Activated CD4-positive, alpha-beta T cell treated with anti-CD3 and anti-CD28 coated beads, Interleukin-2, amount 10 ng/mL, durations not matched to agents 7 days and 5 days (primary cell): ENCODE results near the gene ARPC3. TPM values are rescaled to one million over a fixed set of nuclear protein-coding genes. Genes with fewer than 3 reads are reported as not detected.
"Not testable (repeated sequence)": the region's sequence is repeated elsewhere in the genome, so short reads cannot be mapped to it uniquely, and the experiment has no call there.

Source experiments
- CTCF ChIA-PET: fragments of 350-600 bp; sonication (Branson Sonifier 250); formaldehyde crosslinking; loops from one replicate; lab custom pipeline; 2021; ENCODE audit warnings: antibody characterized with exemption; lab: Charles Lee
- POLR2A ChIA-PET: fragments of 350-600 bp; sonication (Branson Sonifier 250); formaldehyde crosslinking; loops from one replicate; lab custom pipeline; 2021; ENCODE audit warnings: antibody characterized with exemption; lab: Charles Lee
- DNase-seq: peaks from one replicate; pipeline ENCODE4 v3.0.0-alpha.2; 2020
- H3K27ac Mint-ChIP-seq: one replicate; pipeline ENCODE4 v1.8.0; 2021; ENCODE audit warnings: mild to moderate bottlenecking, moderate library complexity, mixed read lengths
- H3K27me3 Mint-ChIP-seq: one replicate; pipeline ENCODE4 v1.8.0; 2021; ENCODE audit warnings: mixed read lengths
- H3K36me3 Mint-ChIP-seq: one replicate; pipeline ENCODE4 v1.8.0; 2021; ENCODE audit warnings: low read depth, mixed read lengths
- H3K4me1 Mint-ChIP-seq: one replicate; pipeline ENCODE4 v1.8.0; 2021; ENCODE audit warnings: mixed read lengths
- H3K4me3 Mint-ChIP-seq: one replicate; pipeline ENCODE4 v1.8.0; 2021; ENCODE audit warnings: mild to moderate bottlenecking, moderate library complexity, mixed read lengths
- H3K9me3 Mint-ChIP-seq: one replicate; pipeline ENCODE4 v1.8.0; 2021; ENCODE audit warnings: mixed read lengths
- total RNA-seq, 2 experiments: library from RNA; stranded (reverse); gene quantifications; one replicate each; pipeline ENCODE4 v1.2.3, GENCODE V29; 2021

The ARPC3 gene
- total RNA-seq, 2 experiments from 2014 or later, result 390 to 425 TPM

- Mint-ChIP-seq H3K36me3 (peaks cover 33% of the 10 kb centered on the region), H3K27ac (no peak overlapping the region), H3K27me3 (no peaks in the 10 kb centered on the region), H3K9me3 (no peaks in the 10 kb centered on the region), H3K4me1 (peaks cover 27% of the 10 kb centered on the region), H3K4me3 (no peak overlapping the region)
- ChIA-PET CTCF (interaction anchor here (0.7 to 2.7 kb wide), 6 partner anchors 10 to 148 kb away, joined by 3 to 10 read pairs (median 5); partner anchors contain the start of genes FAM216A, GPN3 and RAD9B), POLR2A (no interaction called here)
- DNase-seq, result no peak
These were observed 3.6 kb upstream of the ARPC3 start for GRCh38 chr12:110453569-110454296.

GRCh38 chr12:110451263-110451662 is 1.1 kb upstream of the ARPC3 start:
- no peak for DNase-seq
- Mint-ChIP-seq H3K9me3 (no peaks in the 10 kb centered on the region), H3K27me3 (no peaks in the 10 kb centered on the region), H3K4me3 (peak overlapping the region; percentile 62), H3K4me1 (peaks cover 44% of the 10 kb centered on the region), H3K27ac (peak overlapping the region; percentile 100), H3K36me3 (peaks cover 39% of the 10 kb centered on the region)
- POLR2A ChIA-PET, result no interaction called here
- CTCF ChIA-PET, result interaction anchor here (0.6 to 5.0 kb wide), 12 partner anchors 10 to 228 kb away, joined by 3 to 69 read pairs (median 9); partner anchors contain the start of genes FAM216A and GPN3

- Mint-ChIP-seq H3K27ac (peak overlapping the region; percentile 2), H3K4me1 (peaks cover 36% of the 10 kb centered on the region), H3K4me3 (no peak overlapping the region), H3K9me3 (no peaks in the 10 kb centered on the region), H3K27me3 (no peaks in the 10 kb centered on the region), H3K36me3 (peaks cover 49% of the 10 kb centered on the region)
- ChIA-PET CTCF (interaction anchor here (1.4 to 3.5 kb wide), 2 partner anchors 13 kb away, joined by 5 to 11 read pairs; no protein-coding TSS in a partner anchor), POLR2A (no interaction called here)
- DNase-seq, result no peak
These were observed 5.7 kb downstream of the ARPC3 start for GRCh38 chr12:110444455-110444854.

GRCh38 chr12:110436231-110436630 is 13.9 kb downstream of the ARPC3 start:
- no peak overlapping the region for H3K4me3 Mint-ChIP-seq
- no peaks in the 10 kb centered on the region for H3K27me3 Mint-ChIP-seq
- peaks cover 10% of the 10 kb centered on the region for H3K4me1 Mint-ChIP-seq
- H3K27ac Mint-ChIP-seq, result no peak overlapping the region
- no peaks in the 10 kb centered on the region for H3K9me3 Mint-ChIP-seq
- DNase-seq, result no peak
- H3K36me3 Mint-ChIP-seq, result peaks cover 43% of the 10 kb centered on the region
- CTCF ChIA-PET, result no interaction called here
- POLR2A ChIA-PET, result no interaction called here

GRCh38 chr12:110431957-110432587 is 18.1 kb downstream of the ARPC3 start:
- Mint-ChIP-seq H3K36me3 (peaks cover 21% of the 10 kb centered on the region), H3K27me3 (no peaks in the 10 kb centered on the region), H3K4me1 (peaks cover 12% of the 10 kb centered on the region), H3K27ac (peak overlapping the region; percentile 22), H3K4me3 (no peak overlapping the region), H3K9me3 (no peaks in the 10 kb centered on the region)
- CTCF ChIA-PET, result interaction anchor here (0.6 to 2.1 kb wide), 47 partner anchors 9 to 1302 kb away, joined by 3 to 43 read pairs (median 4); partner anchors contain the start of genes ARPC3, ATP2A2, FAM216A and GPN3
- DNase-seq, result no peak
- POLR2A ChIA-PET, result interaction anchor here (0.6 to 1.2 kb wide), 3 partner anchors 17 to 145 kb away, joined by 5 to 7 read pairs (median 6); no protein-coding TSS in a partner anchor

- H3K4me3 Mint-ChIP-seq, POLR2A ChIA-PET, H3K27me3 Mint-ChIP-seq, DNase-seq, CTCF ChIA-PET, H3K36me3 Mint-ChIP-seq, H3K9me3 Mint-ChIP-seq, H3K27ac Mint-ChIP-seq: not testable (repeated sequence)
- peaks cover 12% of the 10 kb centered on the region for H3K4me1 Mint-ChIP-seq
These were observed 20.5 kb downstream of the ARPC3 start for GRCh38 chr12:110429676-110430075.

- no peak overlapping the region for H3K27ac Mint-ChIP-seq
- H3K27me3 Mint-ChIP-seq, result peaks cover 18% of the 10 kb centered on the region
- H3K4me3 Mint-ChIP-seq, result no peak overlapping the region
- no peaks in the 10 kb centered on the region for H3K9me3 Mint-ChIP-seq
- H3K4me1 Mint-ChIP-seq, result peaks cover 4% of the 10 kb centered on the region
- no peaks in the 10 kb centered on the region for H3K36me3 Mint-ChIP-seq
- DNase-seq, result no peak
- ChIA-PET CTCF (interaction anchor here (0.7 kb wide), 1 partner anchor 464 kb away, joined by 3 read pairs; no protein-coding TSS in a partner anchor), POLR2A (no interaction called here)
These were observed 23.7 kb downstream of the ARPC3 start for GRCh38 chr12:110426406-110426805.

GRCh38 chr12:110424237-110424636 is 25.9 kb downstream of the ARPC3 start:
- ChIA-PET POLR2A (no interaction called here), CTCF (interaction anchor here (1.0 kb wide), 1 partner anchor 9 kb away, joined by 5 read pairs; no protein-coding TSS in a partner anchor)
- no peak for DNase-seq
- no peaks in the 10 kb centered on the region for H3K4me1 Mint-ChIP-seq
- no peak overlapping the region for H3K27ac Mint-ChIP-seq
- H3K27me3 Mint-ChIP-seq, result peaks cover 25% of the 10 kb centered on the region
- no peaks in the 10 kb centered on the region for H3K9me3 Mint-ChIP-seq
- H3K36me3 Mint-ChIP-seq, result no peaks in the 10 kb centered on the region
- no peak overlapping the region for H3K4me3 Mint-ChIP-seq

GRCh38 chr12:110421701-110422100 is 28.4 kb downstream of the ARPC3 start:
- H3K27ac Mint-ChIP-seq, result no peak overlapping the region
- H3K27me3 Mint-ChIP-seq, result peaks cover 28% of the 10 kb centered on the region
- H3K9me3 Mint-ChIP-seq, result no peaks in the 10 kb centered on the region
- no peak for DNase-seq
- H3K36me3 Mint-ChIP-seq, result no peaks in the 10 kb centered on the region
- ChIA-PET CTCF (interaction anchor here (1.2 to 1.5 kb wide), 3 partner anchors 9 to 320 kb away, joined by 3 to 6 read pairs (median 3); no protein-coding TSS in a partner anchor), POLR2A (interaction anchor here (0.6 kb wide), 1 partner anchor 92 kb away, joined by 3 read pairs; no protein-coding TSS in a partner anchor)
- no peak overlapping the region for H3K4me3 Mint-ChIP-seq
- H3K4me1 Mint-ChIP-seq, result no peaks in the 10 kb centered on the region

- H3K4me1 Mint-ChIP-seq, result no peaks in the 10 kb centered on the region
- CTCF ChIA-PET, result interaction anchor here (0.6 to 1.5 kb wide), 5 partner anchors 10 to 319 kb away, joined by 3 to 6 read pairs (median 3); no protein-coding TSS in a partner anchor
- H3K9me3 Mint-ChIP-seq, result no peaks in the 10 kb centered on the region
- H3K27me3 Mint-ChIP-seq, result peaks cover 28% of the 10 kb centered on the region
- no peak overlapping the region for H3K27ac Mint-ChIP-seq
- H3K36me3 Mint-ChIP-seq, result no peaks in the 10 kb centered on the region
- no peak overlapping the region for H3K4me3 Mint-ChIP-seq
- DNase-seq, result no peak
- POLR2A ChIA-PET, result interaction anchor here (0.6 kb wide), 1 partner anchor 91 kb away, joined by 3 read pairs; no protein-coding TSS in a partner anchor
These were observed 28.9 kb downstream of the ARPC3 start for GRCh38 chr12:110421159-110421661.

- POLR2A ChIA-PET, H3K4me1 Mint-ChIP-seq, DNase-seq, H3K27ac Mint-ChIP-seq, H3K4me3 Mint-ChIP-seq, H3K9me3 Mint-ChIP-seq, H3K36me3 Mint-ChIP-seq: not testable (repeated sequence)
- H3K27me3 Mint-ChIP-seq, result peaks cover 28% of the 10 kb centered on the region
- CTCF ChIA-PET, result interaction anchor here (0.6 to 1.5 kb wide), 5 partner anchors 11 to 318 kb away, joined by 3 to 6 read pairs (median 3); no protein-coding TSS in a partner anchor
These were observed 29.5 kb downstream of the ARPC3 start for GRCh38 chr12:110420644-110421043.

- H3K4me1 Mint-ChIP-seq, DNase-seq, H3K36me3 Mint-ChIP-seq, H3K9me3 Mint-ChIP-seq, H3K27ac Mint-ChIP-seq, POLR2A ChIA-PET, H3K4me3 Mint-ChIP-seq: not testable (repeated sequence)
- H3K27me3 Mint-ChIP-seq, result peaks cover 19% of the 10 kb centered on the region
- CTCF ChIA-PET, result interaction anchor here (0.6 to 3.2 kb wide), 3 partner anchors 14 to 33 kb away, joined by 3 to 17 read pairs (median 6); partner anchors contain the start of gene ARPC3
These were observed 33.0 kb downstream of the ARPC3 start for GRCh38 chr12:110417113-110417512.
